OCI-LY1 (cell line): ENCODE measurements around the gene ANKRD2.

Experiments
- CTCF ChIP-seq: fragments of 200-600 bp; sonication (generic), shearing (Covaris generic); IDR thresholded peaks from 2 replicates; pipeline ENCODE4 v1.5.1; 2017; ENCODE audit warnings: mild to moderate bottlenecking, antibody characterized with exemption, low read length, moderate library complexity, mixed read lengths
- EZH2 ChIP-seq: fragments of 200-600 bp; sonication (generic), shearing (Covaris generic); IDR thresholded peaks from 2 replicates; pipeline ENCODE4 v1.8.0; 2017; ENCODE audit warnings: borderline replicate concordance, mixed run types, mild to moderate bottlenecking, antibody characterized with exemption, low read length, moderate library complexity, mixed read lengths

GRCh38 chr10:97597778-97598177 lies 25.2 kb downstream of the ANKRD2 start:
- TF ChIP-seq CTCF (no peak), EZH2 (no peak)
